Small intestine (tissue), 7 donors: Measurements from ENCODE around the gene CHTOP. TPM values are rescaled to one million over a fixed set of nuclear protein-coding genes. Genes with fewer than 3 reads are reported as not detected.

Experiments used
- DNase-seq, 2 donors: peaks; one replicate each; pipeline versions ENCODE4 v3.0.0 to v3.0.0-alpha.2; 2013
- FAIRE-seq: peaks from 2 replicates; lab custom pipeline; 2012; peaks lifted over from hg19 to GRCh38; lab: Jason Lieb, UNC
- H3K27ac ChIP-seq, 3 donors: one replicate each; pipeline ENCODE4 v1.5.1; 2013; ENCODE audit warnings: low read length in 2 of 3, mild to moderate bottlenecking in 2 of 3, control low read depth in 1 of 3, inconsistent platforms in 1 of 3, low read depth in 1 of 3, moderate library complexity in 1 of 3
- H3K27me3 ChIP-seq, 3 donors: one replicate each; pipeline ENCODE4 v1.6.1; 2013; ENCODE audit warnings: low read length in 3 of 3, inconsistent platforms in 1 of 3; ENCODE audit not compliant: control insufficient read depth in 3 of 3, insufficient read depth in 3 of 3
- H3K36me3 ChIP-seq, 3 donors: one replicate each; pipeline ENCODE4 v1.6.1; 2013; ENCODE audit warnings: low read length in 3 of 3, inconsistent platforms in 1 of 3, low read depth in 1 of 3, mild to moderate bottlenecking in 1 of 3, moderate library complexity in 1 of 3; ENCODE audit not compliant: control insufficient read depth in 3 of 3, insufficient read depth in 2 of 3
- H3K4me1 ChIP-seq, 3 donors: one replicate each; pipeline ENCODE4 v1.6.1; 2013; ENCODE audit warnings: low read length in 2 of 3, inconsistent platforms in 1 of 3, low read depth in 1 of 3, mild to moderate bottlenecking in 1 of 3, moderate library complexity in 1 of 3; ENCODE audit not compliant: control insufficient read depth in 3 of 3, insufficient read depth in 2 of 3
- H3K4me3 ChIP-seq, 3 donors: one replicate each; pipeline ENCODE4 v1.5.1; 2013; ENCODE audit warnings: low read length in 3 of 3, control low read depth in 1 of 3, inconsistent platforms in 1 of 3, low read depth in 1 of 3, mild to moderate bottlenecking in 1 of 3, moderate library complexity in 1 of 3
- H3K9me3 ChIP-seq, 2 donors: one replicate each; pipeline ENCODE4 v1.6.1; 2013; ENCODE audit warnings: low read depth in 1 of 2, low read length in 1 of 2; ENCODE audit not compliant: control insufficient read depth in 2 of 2, insufficient read depth in 1 of 2
- WGBS, 3 donors: extraction: QIAGEN DNeasy Blood & Tissue Kit; methylation state at CpG; one replicate each; pipeline ENCODE4 v1.1.7; 2013; 5-methylcytosine and 5-hydroxymethylcytosine counted together
- polyA plus RNA-seq, 4 donors: library from polyadenylated mRNA; stranded (reverse) in 3 of 4; unstranded in 1 of 4; fragments of 200-250 nt in 3 of 4; fragments of 120-200 nt in 1 of 4; gene quantifications; one replicate each; pipeline versions ENCODE4 v1.2.1 to v1.2.3, GENCODE V29; 2013
- donor health status: healthy with polysubstance abuse.
- donor health status: control.
- donor health status: control.
- donor health status: Bipolar disorder and iron deficiency.
- donor health status: healthy.

The CHTOP gene
- polyA plus RNA-seq, 4 donors: 40.3 to 98.4 (median 49.4) TPM

DNA sequence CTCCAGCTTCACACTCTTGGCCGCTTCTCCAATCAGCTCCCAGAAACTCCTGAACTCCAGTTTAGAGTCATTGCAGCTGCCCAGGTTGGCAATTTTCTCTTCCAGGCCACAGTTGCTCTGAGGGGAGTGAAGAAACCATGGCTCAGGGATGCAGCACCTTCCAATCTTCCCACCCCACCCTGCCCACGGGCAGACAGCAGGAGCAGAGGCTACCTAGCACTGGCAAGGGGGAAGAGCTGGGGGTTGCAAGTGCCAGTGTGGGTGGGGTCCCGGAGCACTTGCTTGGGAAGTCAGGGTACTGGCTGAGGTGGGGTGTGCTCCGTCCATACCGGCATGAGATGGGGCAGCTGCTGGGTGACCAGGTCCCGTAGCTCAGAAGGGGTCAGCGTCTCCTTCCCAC, 19.0 kb upstream of the CHTOP start:
- WGBS, 3 donors: 79 to 90% (median 81%) methylated on average over 7 of the region's 7 CpGs
- H3K36me3 ChIP-seq: peaks cover 0 to 16% (median 0%) of the 10 kb centered on the region in 3 donors
- peaks cover 4 to 62% (median 10%) of the 10 kb centered on the region in 3 donors for H3K4me1 ChIP-seq
- no peaks in the 10 kb centered on the region for H3K9me3 ChIP-seq
- FAIRE-seq: no peak
- no peaks in the 10 kb centered on the region for H3K27me3 ChIP-seq
- H3K27ac ChIP-seq: peak overlapping the region; percentile 17 to 86 (median 50)
- DNase-seq: no peak
- peak overlapping the region in 2 of 3 donors; percentile 47 to 57 for H3K4me3 ChIP-seq

GRCh38 chr1:153615406-153615805, 18.5 kb upstream of the CHTOP start:
- FAIRE-seq (no peak), DNase-seq (no peak)
- Histone ChIP-seq H3K27me3 (no peaks in the 10 kb centered on the region), H3K27ac (peak overlapping the region; percentile 50 to 90 (median 86)), H3K9me3 (no peaks in the 10 kb centered on the region), H3K36me3 (peaks cover 0 to 19% (median 0%) of the 10 kb centered on the region in 3 donors), H3K4me1 (peaks cover 4 to 57% (median 10%) of the 10 kb centered on the region in 3 donors), H3K4me3 (peak overlapping the region; percentile 40 to 57 (median 47))
- 33 to 78% (median 73%) methylated on average over 2 of the region's 2 CpGs for WGBS, 3 donors

DNA sequence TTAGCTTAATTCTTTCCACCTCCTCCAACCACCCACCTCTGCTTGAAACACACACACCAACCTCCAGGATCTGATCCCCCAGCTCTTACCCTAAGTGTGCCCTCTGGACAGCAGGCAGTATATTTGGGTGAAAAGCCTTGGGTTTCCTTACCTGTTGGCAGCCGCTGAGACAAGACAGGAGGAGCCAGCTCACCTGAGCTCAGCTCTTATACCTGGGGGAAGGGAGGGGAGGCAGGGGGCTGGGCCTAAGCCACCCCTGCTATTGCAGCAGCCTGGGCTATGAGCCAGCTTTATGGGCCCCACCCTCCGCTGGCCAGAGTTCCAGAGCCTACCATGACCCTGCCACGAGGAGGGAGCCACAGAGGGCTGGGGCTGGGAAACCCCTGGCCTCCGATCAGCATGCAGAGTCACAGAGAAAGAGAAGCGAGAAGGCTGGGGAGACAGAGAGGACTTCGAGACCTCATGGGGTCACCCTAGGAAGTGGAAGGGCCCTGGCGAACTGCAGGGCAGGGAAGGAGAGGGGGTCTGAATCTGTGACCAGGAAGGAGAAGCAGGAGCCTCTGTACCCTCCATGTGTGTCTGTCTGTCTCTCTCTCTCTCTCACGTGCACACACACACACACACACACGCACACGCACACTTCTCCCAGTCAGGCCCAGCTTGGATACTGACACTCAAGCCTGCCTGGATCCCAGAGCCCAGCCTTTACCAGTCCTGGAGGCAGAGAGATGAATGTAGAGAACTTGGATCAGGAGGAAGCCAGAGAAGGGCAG, 17.5 kb upstream of the CHTOP start, which contains the start of gene S100A14:
TSS of gene S100A14 (minus strand) at position 182 of the 773 bp plus-strand sequence. CDS start 467 bp downstream, outside the sequence.
- peak within 1 kb of the TSS; percentile 86 to 91 (median 90) for H3K27ac ChIP-seq
- H3K27me3 ChIP-seq: no peaks in the 10 kb centered on the region
- FAIRE-seq (no peak), DNase-seq (peak; percentile 96)
- peaks cover 0 to 21% (median 0%) of the 10 kb centered on the region in 3 donors for H3K36me3 ChIP-seq
- peak within 1 kb of the TSS; percentile 40 to 57 (median 47) for H3K4me3 ChIP-seq
- no peaks in the 10 kb centered on the region for H3K9me3 ChIP-seq
- H3K4me1 ChIP-seq: peaks cover 4 to 49% (median 10%) of the 10 kb centered on the region in 3 donors
- 28 to 44% (median 42%) methylated on average over 9 to 10 of the region's 10 CpGs for WGBS, 3 donors

DNA sequence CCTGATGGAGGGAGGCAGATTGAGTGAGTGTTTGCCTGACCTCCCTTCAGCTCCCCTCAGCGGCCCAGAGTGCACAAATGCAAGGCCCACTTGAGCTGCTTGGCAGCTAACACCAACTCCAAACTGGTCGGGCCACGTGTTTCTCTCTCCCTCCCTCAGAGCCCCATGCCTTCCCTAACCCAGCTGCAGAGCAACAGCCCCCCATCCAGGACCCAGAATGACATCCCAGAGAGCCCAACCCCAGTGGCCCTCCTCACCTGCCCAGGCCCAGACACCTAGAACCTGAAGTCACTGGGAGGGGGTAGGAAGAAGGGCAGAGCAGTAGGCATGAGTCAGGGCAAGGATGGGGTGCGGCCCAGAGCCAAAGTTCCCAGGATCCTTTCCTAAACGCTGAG, 17.0 kb upstream of the CHTOP start:
- DNase-seq: peak in 1 of 2 donors; percentile 49
- H3K36me3 ChIP-seq: peaks cover 0 to 21% (median 0%) of the 10 kb centered on the region in 3 donors

GRCh38 chr1:153617663-153618062, 16.2 kb upstream of the CHTOP start:
- peaks cover 4 to 45% (median 10%) of the 10 kb centered on the region in 3 donors for H3K4me1 ChIP-seq
- H3K36me3 ChIP-seq: peaks cover 0 to 21% (median 0%) of the 10 kb centered on the region in 3 donors
- H3K27me3 ChIP-seq: no peaks in the 10 kb centered on the region
- no peaks in the 10 kb centered on the region for H3K9me3 ChIP-seq
- H3K27ac ChIP-seq: peak overlapping the region; percentile 46 to 91 (median 90)
- H3K4me3 ChIP-seq: no peak overlapping the region
- FAIRE-seq (no peak), DNase-seq (peak; percentile 80 to 82)
- WGBS, 3 donors: 9 to 51% (median 45%) methylated on average over 6 of the region's 6 CpGs

More for the DNA sequence above, 17.0 kb upstream of the CHTOP start:
- Histone ChIP-seq H3K4me1 (peaks cover 4 to 45% (median 10%) of the 10 kb centered on the region in 3 donors), H3K9me3 (no peaks in the 10 kb centered on the region), H3K27ac (peak overlapping the region; percentile 86 to 91 (median 90)), H3K27me3 (no peaks in the 10 kb centered on the region), H3K4me3 (no peak overlapping the region)
- FAIRE-seq: no peak
- WGBS, 3 donors: 49 to 59% (median 56%) methylated on average over 5 of the region's 5 CpGs

DNA sequence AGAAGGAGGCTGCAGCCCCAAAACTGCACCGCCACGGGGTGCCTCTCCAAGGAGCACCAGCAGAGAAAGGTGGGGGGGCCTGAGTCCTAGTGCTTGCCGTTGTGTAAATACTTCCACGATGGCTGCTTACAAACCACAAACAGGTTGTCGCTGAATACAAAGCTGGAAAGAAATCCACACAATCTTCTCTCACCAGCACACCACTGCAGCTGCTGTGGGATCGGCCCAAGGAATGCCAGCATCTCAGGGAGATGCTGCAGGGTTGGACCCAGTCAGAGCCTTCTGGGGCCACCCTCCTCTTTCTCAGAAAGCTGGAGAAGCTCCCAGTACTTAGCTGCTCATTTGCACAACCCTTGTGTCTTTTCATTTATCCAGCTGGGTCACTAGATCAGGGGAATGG, 14.7 kb upstream of the CHTOP start:
- no peak for FAIRE-seq
- Histone ChIP-seq H3K4me1 (peaks cover 4 to 34% (median 7%) of the 10 kb centered on the region in 3 donors), H3K36me3 (peaks cover 0 to 21% (median 0%) of the 10 kb centered on the region in 3 donors), H3K27me3 (no peaks in the 10 kb centered on the region), H3K27ac (no peak overlapping the region), H3K9me3 (no peaks in the 10 kb centered on the region), H3K4me3 (no peak overlapping the region)
- no peak for DNase-seq
- 95 to 99% (median 96%) methylated on average over 6 of the region's 6 CpGs for WGBS, 3 donors

DNA sequence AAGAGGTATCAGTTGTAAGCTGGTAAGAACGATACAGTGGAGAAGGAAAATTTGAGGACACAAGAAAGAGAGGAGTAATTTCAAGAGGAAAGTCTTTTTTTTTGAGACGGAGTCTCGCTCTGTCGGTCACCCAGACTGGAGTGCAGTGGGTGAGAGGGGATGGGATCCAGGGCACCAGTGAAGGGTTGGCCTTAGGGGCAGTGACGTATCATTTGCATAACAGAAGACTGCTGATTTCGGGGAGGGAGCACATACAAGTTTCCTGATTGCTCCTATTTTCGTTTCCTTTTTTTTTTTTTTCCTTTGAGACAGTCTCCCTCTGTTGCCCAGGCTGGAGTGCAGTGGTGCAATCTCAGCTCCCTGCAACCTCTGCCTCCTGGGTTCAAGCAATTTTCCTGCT, 10.8 kb upstream of the CHTOP start:
- FAIRE-seq (no peak), DNase-seq (no peak)
- Histone ChIP-seq H3K27me3 (no peaks in the 10 kb centered on the region), H3K36me3 (peaks cover 0 to 27% (median 0%) of the 10 kb centered on the region in 3 donors), H3K27ac (no peak overlapping the region), H3K4me3 (no peak overlapping the region), H3K9me3 (no peaks in the 10 kb centered on the region), H3K4me1 (peaks cover 0 to 21% (median 0%) of the 10 kb centered on the region in 3 donors)
- WGBS, 3 donors: 76 to 87% (median 80%) methylated on average over 7 of the region's 7 CpGs

DNA sequence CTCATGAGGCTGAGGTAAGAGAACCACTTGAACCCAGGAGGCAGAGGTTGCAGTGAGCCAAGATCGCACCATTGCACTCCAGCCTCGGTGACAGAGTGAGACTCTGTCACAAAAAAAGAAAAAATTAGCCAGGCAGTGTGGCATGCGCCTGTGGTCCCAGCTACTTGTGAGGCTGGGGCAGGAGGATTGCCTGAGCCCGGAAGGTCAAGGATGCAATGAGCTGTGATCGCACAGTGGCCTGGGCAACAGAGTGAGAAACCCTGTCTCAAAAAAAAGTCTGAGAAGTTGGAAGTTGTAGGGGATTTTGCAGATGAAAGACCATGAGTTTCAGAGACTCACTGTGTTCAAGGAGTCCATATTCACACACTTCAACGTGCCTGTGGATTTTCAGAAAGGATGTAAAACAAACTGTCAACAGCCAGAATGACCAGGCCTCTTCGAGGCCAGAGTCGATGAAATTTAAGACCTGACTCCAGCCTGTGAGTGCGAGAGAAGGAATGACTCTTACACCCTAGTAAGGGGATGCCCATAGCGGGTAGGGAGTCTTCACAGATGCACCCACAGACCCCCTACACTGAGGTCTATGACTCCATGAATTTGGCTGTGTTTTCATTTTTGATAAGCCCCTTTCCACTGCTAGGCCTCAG, 8.8 kb upstream of the CHTOP start:
- DNase-seq (no peak), FAIRE-seq (no peak)
- peaks cover 0 to 18% (median 0%) of the 10 kb centered on the region in 3 donors for H3K36me3 ChIP-seq
- WGBS, 3 donors: 88 to 92% (median 89%) methylated on average over 10 of the region's 10 CpGs
- no peak overlapping the region for H3K4me3 ChIP-seq
- H3K27me3 ChIP-seq: no peaks in the 10 kb centered on the region
- no peaks in the 10 kb centered on the region for H3K9me3 ChIP-seq
- H3K4me1 ChIP-seq: peaks cover 0 to 38% (median 0%) of the 10 kb centered on the region in 3 donors
- no peak overlapping the region for H3K27ac ChIP-seq
